K562 (cell line): ENCODE results near the gene UROS. TPM values are rescaled to one million over a fixed set of nuclear protein-coding genes. Genes with fewer than 3 reads are reported as not detected.

ENCODE experiments used
- ATAC-seq: fragments of 200-7000 bp; cut with Tn5 transposase; 3 replicates; pipeline ENCODE4 v1.9.1; 2020; ENCODE audit warnings: moderate library complexity
- BruUV-seq: library from RNA; stranded (reverse); fragments of 400-500 nt; replicated peaks from 2 replicates; lab custom pipeline; 2021; lab: Mats Ljungman, UMichigan
- CTCF ChIA-PET: fragments of 300-600 bp; formaldehyde crosslinking; extraction: SDS; loops from one replicate; lab custom pipeline; 2021; ENCODE audit warnings: low intra/inter-chr PET ratio; lab: Yijun Ruan, JAX
- POLR2A ChIA-PET: fragments of 300-600, 350-650 bp; sonication (Branson Sonifier 250); formaldehyde crosslinking; extraction: SDS; loops from one replicate; lab custom pipeline; 2021; ENCODE audit warnings: antibody characterized with exemption, inconsistent platforms; lab: Yijun Ruan, JAX
- DNase-seq, 4 experiments: peaks; one replicate each; pipeline versions ENCODE4 v3.0.0 to v3.0.0-alpha.2; 2011 to 2018; ENCODE audit warnings: low spot score in 3 of 4, mixed read lengths in 3 of 4; ENCODE audit errors: extremely low read depth in 1 of 4
- FAIRE-seq: peaks from 2 replicates; lab custom pipeline; 2011; peaks lifted over from hg19 to GRCh38; lab: Jason Lieb, UNC
- H2AFZ ChIP-seq: 2 replicates; pipeline ENCODE4 v1.6.0; 2011; ENCODE audit warnings: low read depth, low read length, control low read depth, inconsistent platforms
- H3K27ac ChIP-seq: fragments of 200-600 bp; 3 replicates; pipeline ENCODE4 v1.8.0; 2011; ENCODE audit warnings: low read depth, mild to moderate bottlenecking, control low read depth, inconsistent platforms, low read length, moderate library complexity, mixed read lengths; ENCODE audit errors: extremely low read depth
- H3K27me3 ChIP-seq, 2 experiments: fragments of 300-600 bp in 1 of 2; 2 replicates in 1 of 2; 3 replicates in 1 of 2; pipeline versions ENCODE4 v1.6.0 to v1.8.0; 2011; ENCODE audit warnings: inconsistent platforms in 2 of 2, low read length in 2 of 2, mild to moderate bottlenecking in 1 of 2, mixed read lengths in 1 of 2, moderate library complexity in 1 of 2; ENCODE audit not compliant: control insufficient read depth in 2 of 2, insufficient read depth in 2 of 2
- H3K36me3 ChIP-seq: fragments of 300-600 bp; 3 replicates; pipeline ENCODE4 v1.8.0; 2011; ENCODE audit warnings: mild to moderate bottlenecking, low read length, inconsistent platforms; ENCODE audit not compliant: control insufficient read depth, insufficient read depth
- H3K4me1 ChIP-seq, 2 experiments: fragments of 200-600 bp in 1 of 2; replicated peaks in 1 of 2; 2 replicates in 1 of 2; 3 replicates in 1 of 2; pipeline versions ENCODE4 v1.5.1 to v1.8.0; 2011; ENCODE audit warnings: inconsistent platforms in 2 of 2, low read length in 2 of 2, mild to moderate bottlenecking in 1 of 2, mixed read lengths in 1 of 2, moderate library complexity in 1 of 2; ENCODE audit not compliant: control insufficient read depth in 2 of 2, insufficient read depth in 2 of 2
- H3K4me2 ChIP-seq: 2 replicates; pipeline ENCODE4 v1.6.1; 2011; ENCODE audit warnings: low read length, control low read depth, inconsistent platforms, mixed read lengths; ENCODE audit not compliant: insufficient read depth
- H3K4me3 ChIP-seq: fragments of 200-600 bp; sonication (generic), shearing (Covaris generic); 2 replicates; pipeline ENCODE4 v1.5.1; 2016; ENCODE audit warnings: control low read depth, inconsistent platforms
- H3K79me2 ChIP-seq: fragments of 200-600 bp; 3 replicates; pipeline ENCODE4 v1.8.0; 2011; ENCODE audit warnings: low read length, inconsistent platforms; ENCODE audit not compliant: control insufficient read depth, insufficient read depth
- H3K9ac ChIP-seq, 2 experiments: 2 replicates each; pipeline versions ENCODE4 v1.6.0 to v1.6.1; 2011; ENCODE audit warnings: low read depth in 2 of 2, low read length in 2 of 2, control low read depth in 1 of 2, inconsistent platforms in 1 of 2, mild to moderate bottlenecking in 1 of 2, mixed read lengths in 1 of 2; ENCODE audit not compliant: insufficient read depth in 1 of 2
- H3K9me1 ChIP-seq: one replicate; pipeline ENCODE4 v1.6.0; 2011; ENCODE audit warnings: inconsistent platforms, mild to moderate bottlenecking, low read length, moderate library complexity; ENCODE audit not compliant: control insufficient read depth, insufficient read depth
- H3K9me3 ChIP-seq: replicated peaks from 2 replicates; pipeline ENCODE4 v1.5.1; 2011; ENCODE audit warnings: low read depth, low read length, inconsistent platforms; ENCODE audit not compliant: control insufficient read depth, insufficient read depth
- H4K20me1 ChIP-seq: replicated peaks from 2 replicates; pipeline ENCODE4 v1.6.1; 2011; ENCODE audit warnings: low read length, inconsistent platforms, mixed read lengths; ENCODE audit not compliant: control insufficient read depth, insufficient read depth
- CREB3 ChIP-seq: fragments of 450-650 bp; conservative IDR thresholded peaks from 2 replicates; pipeline ENCODE4 v1.6.1; 2016; ENCODE audit warnings: missing genetic modification characterization, low read depth, mild to moderate bottlenecking, missing compliant biosample characterization, moderate library complexity
- DDX20 ChIP-seq: fragments of 450-650 bp; IDR thresholded peaks from 2 replicates; pipeline ENCODE4 v1.6.1; 2016; ENCODE audit warnings: missing genetic modification characterization, low read depth, mild to moderate bottlenecking, missing compliant biosample characterization, moderate library complexity
- DEAF1 ChIP-seq: fragments of 450-650 bp; formaldehyde crosslinking; IDR thresholded peaks from 2 replicates; pipeline ENCODE4 v1.4.0; 2020; ENCODE audit warnings: mild to moderate bottlenecking, moderate library complexity
- ESRRB ChIP-seq: fragments of 250-450 bp; sonication (Bioruptor Pico); IDR thresholded peaks from 2 replicates; pipeline ENCODE4 v1.5.0; 2020; ENCODE audit warnings: mild to moderate bottlenecking, moderate library complexity, borderline replicate concordance
- HEY1 ChIP-seq: fragments of 250-450 bp; sonication (Bioruptor Pico); IDR thresholded peaks from 2 replicates; pipeline ENCODE4 v1.5.0; 2020; ENCODE audit warnings: mild to moderate bottlenecking, moderate library complexity, borderline replicate concordance
- HNRNPUL1 ChIP-seq: fragments of 200-400 bp; formaldehyde crosslinking; IDR thresholded peaks from 2 replicates; pipeline ENCODE4 v1.6.1; 2017; ENCODE audit warnings: low read length
- NFYB ChIP-seq: IDR thresholded peaks from 2 replicates; pipeline ENCODE4 v1.6.1; 2011; ENCODE audit warnings: mild to moderate bottlenecking, moderate library complexity; ENCODE audit not compliant: insufficient read length; ENCODE audit errors: extremely low read depth
- PHB ChIP-seq: fragments of 250-450 bp; sonication (Bioruptor Pico); IDR thresholded peaks from 2 replicates; pipeline ENCODE4 v1.5.0; 2021
- PTBP1 ChIP-seq: fragments of 200-400 bp; formaldehyde crosslinking; IDR thresholded peaks from 2 replicates; pipeline ENCODE4 v1.6.1; 2017; ENCODE audit warnings: low read depth, low read length
- SMAD3 ChIP-seq: fragments of 450-650 bp; formaldehyde crosslinking; conservative IDR thresholded peaks from 2 replicates; pipeline ENCODE4 v1.4.0; 2020; ENCODE audit warnings: mild to moderate bottlenecking
- SP2 ChIP-seq: IDR thresholded peaks from 2 replicates; pipeline ENCODE4 v1.6.1; 2011; ENCODE audit warnings: mild to moderate bottlenecking, low read depth, low read length, moderate library complexity; ENCODE audit not compliant: poor library complexity, severe bottlenecking; ENCODE audit errors: extremely low read depth
- SUPT5H ChIP-seq: fragments of 450-650 bp; IDR thresholded peaks from 2 replicates; pipeline ENCODE4 v1.6.1; 2016
- TRIM25 ChIP-seq: fragments of 450-650 bp; IDR thresholded peaks from 2 replicates; pipeline ENCODE4 v1.7.0; 2016; ENCODE audit warnings: borderline replicate concordance
- ZNF551 ChIP-seq: fragments of 250-450 bp; sonication (Bioruptor Pico); IDR thresholded peaks from 2 replicates; pipeline ENCODE4 v1.5.0; 2021; ENCODE audit warnings: mild to moderate bottlenecking, moderate library complexity
- ZNF583 ChIP-seq: fragments of 250-450 bp; sonication (Bioruptor Pico); IDR thresholded peaks from 2 replicates; pipeline ENCODE4 v1.4.0; 2020
- ZNF766 ChIP-seq: fragments of 200-800 bp; sonication (Bioruptor generic); conservative IDR thresholded peaks from 2 replicates; pipeline ENCODE4 v1.6.1; 2016; ENCODE audit warnings: missing genetic modification characterization, missing compliant biosample characterization
- ZNF830 ChIP-seq: fragments of 250-450 bp; sonication (Bioruptor Pico); IDR thresholded peaks from 2 replicates; pipeline ENCODE4 v1.5.0; 2021; ENCODE audit warnings: mild to moderate bottlenecking
- WGBS: fragments of 100-300 bp; shearing (Covaris generic); methylation state at CpG from one replicate; pipeline ENCODE4 v1.1.6; 2016; ENCODE audit warnings: low coverage, mixed read lengths; ENCODE audit not compliant: insufficient coverage; ENCODE audit errors: missing lambda C conversion rate; 5-methylcytosine and 5-hydroxymethylcytosine counted together
- in situ Hi-C: fragments of 300-500 bp; cut with MboI; formaldehyde crosslinking; loops from 4 replicates; pipeline ENCODE4 v1.15.0; 2018; ENCODE audit warnings: inconsistent platforms, mixed read lengths
- intact Hi-C: fragments of 100-400 bp; cut with micrococcal nuclease; formaldehyde crosslinking; loops from 2 replicates; pipeline ENCODE4 v1.14.2; 2022
- polyA plus RNA-seq, 8 experiments: library from polyadenylated mRNA; depleted of rRNA in 4 of 8; stranded (reverse) in 5 of 8; unstranded in 3 of 8; fragments of >200 nt; fragmentation: Nextera tagmentation in 2 of 8; fragmentation: Illumina TruSeq in 1 of 8; extraction: Ambion mirVana in 2 of 8; extraction: Trizol in 1 of 8; gene quantifications; 2 replicates each; pipeline versions ENCODE4 v1.2.1 to v1.2.3, GENCODE V29; 2011 to 2014; ENCODE audit warnings: inconsistent platforms in 1 of 8, missing spikeins in 1 of 8
- total RNA-seq, 7 experiments: library from RNA; depleted of rRNA in 6 of 7; stranded (reverse); fragments of >200 nt in 6 of 7; fragmentation: Illumina TruSeq in 2 of 7; extraction: Trizol in 2 of 7; gene quantifications; 2 replicates each; pipeline versions ENCODE4 v1.2.1 to v1.2.3, GENCODE V29; 2011 to 2021; ENCODE audit warnings: low replicate concordance in 1 of 7

The UROS gene
- total and polyA plus RNA-seq, 9 of the 15 experiments (the other 6 are each of a cell fraction or from before 2014, with no cell fraction given), result 6.4 to 39.1 (median 32.3) TPM

GRCh38 chr10:125868372-125868975 is 45.4 kb upstream of the UROS start (continued):
- TF ChIP-seq DEAF1 (CRISPR knock-in tag) (peak; percentile 33; the same call in 1 of the 2 replicates), PHB (no peak)
- TF ChIP-seq, all 486 proteins: peak for 6

- BruUV-seq, result no TSS peak
- in situ Hi-C loops (loop anchor here (10.0 kb wide), 1 partner anchor 108 kb away; no protein-coding TSS in a partner anchor), intact Hi-C loops (loop anchor here (5.0 to 10.0 kb wide), 2 partner anchors 116 to 518 kb away; partner anchors contain the start of gene ADAM12)
- WGBS, result 98% methylated on average over 5 of the region's 7 CpGs
- H3K27me3 ChIP-seq, result no peaks in the 10 kb centered on the region
- H3K9me1 ChIP-seq, result peaks cover 2% of the 10 kb centered on the region
- no peaks in the 10 kb centered on the region for H4K20me1 ChIP-seq
- ATAC-seq (no peak), DNase-seq (no peak), FAIRE-seq (no peak)
- H3K27ac ChIP-seq, result no peak overlapping the region
- H3K79me2 ChIP-seq, result no peaks in the 10 kb centered on the region
- POLR2A ChIA-PET, result no interaction called here
- H3K9me3 ChIP-seq, result no peaks in the 10 kb centered on the region
- no peak overlapping the region for H3K4me2 ChIP-seq
- no peaks in the 10 kb centered on the region for H3K4me1 ChIP-seq
- CTCF ChIA-PET, result no interaction called here
- no peak overlapping the region for H3K9ac ChIP-seq
- H3K36me3 ChIP-seq, result peaks cover 14% of the 10 kb centered on the region; the same call in 1 of the 3 replicates
- H3K4me3 ChIP-seq, result no peak overlapping the region
- no peak overlapping the region for H2AFZ ChIP-seq
- TF ChIP-seq ESRRB (CRISPR knock-in tag), result no peak
- TF ChIP-seq HEY1, result no peak
- TF ChIP-seq TRIM25, result no peak
- no peak for TF ChIP-seq ZNF830 (CRISPR knock-in tag)
- no peak for TF ChIP-seq ZNF766 (CRISPR knock-in tag)
- TF ChIP-seq NFYB, result no peak
- TF ChIP-seq HNRNPUL1, result no peak
- TF ChIP-seq SMAD3 (CRISPR knock-in tag), result no peak
- no peak for TF ChIP-seq SUPT5H
- TF ChIP-seq DDX20, result no peak
- no peak for TF ChIP-seq ZNF583 (CRISPR knock-in tag)
- TF ChIP-seq CREB3, result no peak
- no peak for TF ChIP-seq ZNF551 (CRISPR knock-in tag)
- no peak for TF ChIP-seq SP2
- TF ChIP-seq PTBP1, result no peak
These were observed 43.5 kb upstream of the UROS start for GRCh38 chr10:125866421-125867029.
